Thoracic aorta (tissue), 2 donors: Measurements from ENCODE around the gene SIL1. TPM values are rescaled to one million over a fixed set of nuclear protein-coding genes. Genes with fewer than 3 reads are reported as not detected.
"Not testable (repeated sequence)": the region's sequence is repeated elsewhere in the genome, so short reads cannot be mapped to it uniquely, and the experiment has no call there.

Source experiments
- ATAC-seq: fragments of 150-250 bp; one replicate; pipeline ENCODE4 v1.8.0; 2017; ENCODE audit warnings: low read depth; ENCODE audit not compliant: insufficient number of reproducible peaks, low FRiP score
- DNase-seq: peaks from one replicate; pipeline ENCODE4 v3.0.0-alpha.2; 2020; ENCODE audit warnings: low spot score
- H3K27ac ChIP-seq, 2 donors: fragments of 200-600 bp; sonication (generic); 1 replicate in 1 of 2; 2 replicates in 1 of 2; pipeline ENCODE4 v1.5.1; 2016; ENCODE audit warnings: mild to moderate bottlenecking in 2 of 2, moderate library complexity in 2 of 2
- H3K27me3 ChIP-seq: fragments of 200-600 bp; sonication (generic); replicated peaks from 2 replicates; pipeline ENCODE4 v1.6.0; 2016; ENCODE audit warnings: mild to moderate bottlenecking; ENCODE audit not compliant: insufficient read depth
- H3K36me3 ChIP-seq: fragments of 200-600 bp; sonication (generic); one replicate; pipeline ENCODE4 v1.5.1; 2016
- H3K4me1 ChIP-seq, 2 donors: fragments of 200-600 bp; sonication (generic); 1 replicate in 1 of 2; 2 replicates in 1 of 2; pipeline versions ENCODE4 v1.5.1 to v1.6.0; 2016; ENCODE audit warnings: low read depth in 2 of 2, mild to moderate bottlenecking in 1 of 2; ENCODE audit not compliant: control insufficient read depth in 1 of 2
- H3K4me3 ChIP-seq: fragments of 200-600 bp; sonication (generic); 2 replicates; pipeline ENCODE4 v1.5.1; 2016; ENCODE audit warnings: mild to moderate bottlenecking
- H3K9me3 ChIP-seq: fragments of 200-600 bp; sonication (generic); 2 replicates; pipeline ENCODE4 v1.5.1; 2016
- total RNA-seq, 2 donors: library from RNA; depleted of rRNA; stranded (reverse); fragments of >200 nt; gene quantifications; one replicate each; pipeline versions ENCODE4 v1.1.0 to v1.2.3, GENCODE V29; 2016
- TF ChIP-seq, protein P1 (sequence below): fragments of 200-600 bp; sonication (generic); IDR thresholded peaks from one replicate; pipeline ENCODE4 v1.5.1; 2019; ENCODE audit warnings: antibody characterized with exemption

SIL1 gene
- total RNA-seq, 2 donors from 2014 or later = 33.1 to 41.2 TPM

GRCh38 chr5:139116100-139116655, 82.0 kb downstream of the SIL1 start:
- Histone ChIP-seq H3K4me1 (peaks cover 25 to 57% of the 10 kb centered on the region in 2 donors), H3K27ac (no peak overlapping the region), H3K36me3 (no peaks in the 10 kb centered on the region), H3K4me3 (no peak overlapping the region), H3K9me3 (no peaks in the 10 kb centered on the region), H3K27me3 (no peaks in the 10 kb centered on the region)
- TF ChIP-seq, protein P1, sequence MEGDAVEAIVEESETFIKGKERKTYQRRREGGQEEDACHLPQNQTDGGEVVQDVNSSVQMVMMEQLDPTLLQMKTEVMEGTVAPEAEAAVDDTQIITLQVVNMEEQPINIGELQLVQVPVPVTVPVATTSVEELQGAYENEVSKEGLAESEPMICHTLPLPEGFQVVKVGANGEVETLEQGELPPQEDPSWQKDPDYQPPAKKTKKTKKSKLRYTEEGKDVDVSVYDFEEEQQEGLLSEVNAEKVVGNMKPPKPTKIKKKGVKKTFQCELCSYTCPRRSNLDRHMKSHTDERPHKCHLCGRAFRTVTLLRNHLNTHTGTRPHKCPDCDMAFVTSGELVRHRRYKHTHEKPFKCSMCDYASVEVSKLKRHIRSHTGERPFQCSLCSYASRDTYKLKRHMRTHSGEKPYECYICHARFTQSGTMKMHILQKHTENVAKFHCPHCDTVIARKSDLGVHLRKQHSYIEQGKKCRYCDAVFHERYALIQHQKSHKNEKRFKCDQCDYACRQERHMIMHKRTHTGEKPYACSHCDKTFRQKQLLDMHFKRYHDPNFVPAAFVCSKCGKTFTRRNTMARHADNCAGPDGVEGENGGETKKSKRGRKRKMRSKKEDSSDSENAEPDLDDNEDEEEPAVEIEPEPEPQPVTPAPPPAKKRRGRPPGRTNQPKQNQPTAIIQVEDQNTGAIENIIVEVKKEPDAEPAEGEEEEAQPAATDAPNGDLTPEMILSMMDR = no peak
- ATAC-seq = no peak
- DNase-seq = no peak

DNA sequence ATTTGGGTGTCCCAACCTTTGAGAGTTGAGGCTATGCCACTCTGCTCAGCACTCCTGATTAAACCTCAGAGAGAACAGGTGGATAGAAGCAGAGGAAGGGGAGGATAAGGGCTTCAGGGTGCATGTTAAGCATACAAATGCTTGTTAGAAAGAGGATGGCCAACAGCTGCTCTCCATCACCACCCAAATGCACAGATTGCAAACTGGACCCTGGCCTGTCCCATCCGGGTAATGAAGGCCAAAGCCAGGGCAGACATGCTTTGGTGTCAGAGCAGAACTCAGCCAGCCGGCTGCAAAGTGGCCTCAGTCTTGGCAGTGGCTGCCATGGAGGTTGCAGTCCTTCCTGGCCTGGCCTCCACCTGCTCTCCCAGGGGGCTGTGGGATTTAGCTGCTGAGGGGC, 84.3 kb downstream of the SIL1 start:
- ATAC-seq = no peak
- no peaks in the 10 kb centered on the region for H3K27me3 ChIP-seq
- no peak overlapping the region for H3K4me3 ChIP-seq
- DNase-seq = no peak
- H3K4me1 ChIP-seq = peaks cover 14 to 54% of the 10 kb centered on the region in 2 donors
- no peak overlapping the region for H3K27ac ChIP-seq
- no peaks in the 10 kb centered on the region for H3K36me3 ChIP-seq
- TF ChIP-seq, protein P1 = no peak
- no peaks in the 10 kb centered on the region for H3K9me3 ChIP-seq

- H3K36me3 ChIP-seq, H3K9me3 ChIP-seq, H3K27ac ChIP-seq, H3K4me3 ChIP-seq, ATAC-seq, H3K27me3 ChIP-seq, DNase-seq: not testable (repeated sequence)
- peaks cover 19 to 54% of the 10 kb centered on the region in 2 donors for H3K4me1 ChIP-seq
Observed at GRCh38 chr5:139112362-139112761, 85.8 kb downstream of the SIL1 start.

DNA sequence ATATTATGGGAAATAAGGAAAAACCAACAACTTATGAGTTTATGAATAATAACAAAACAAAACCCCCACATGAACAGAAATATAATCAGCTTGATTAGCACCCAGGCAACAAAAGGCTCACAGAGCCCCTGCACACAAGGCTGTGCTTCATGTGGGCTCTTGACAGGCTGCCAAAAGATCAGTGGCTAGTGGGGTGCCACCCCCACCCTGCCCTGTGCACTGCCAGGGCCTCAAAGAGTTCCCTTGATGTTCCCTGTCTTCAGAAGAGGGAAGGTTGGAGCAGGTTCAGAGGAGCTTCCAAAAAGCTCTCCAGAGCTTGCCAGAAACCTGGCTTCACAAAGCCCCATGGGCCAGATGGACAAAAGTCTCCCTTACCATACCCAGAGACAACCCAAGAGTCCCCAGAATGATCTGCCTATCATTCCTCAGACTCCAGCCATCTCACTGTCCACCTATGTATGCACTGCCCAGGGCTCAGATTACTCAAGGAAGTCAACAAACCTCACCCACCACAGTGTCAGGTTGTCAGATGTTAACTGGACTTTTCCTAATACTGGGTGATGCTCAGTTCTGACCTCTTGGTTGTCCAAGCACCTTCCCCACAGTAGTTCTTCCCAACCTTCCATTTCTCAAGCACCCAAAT, 87.5 kb downstream of the SIL1 start:
- Histone ChIP-seq H3K4me1 (peaks cover 19 to 58% of the 10 kb centered on the region in 2 donors), H3K27me3 (no peaks in the 10 kb centered on the region), H3K27ac (no peak overlapping the region), H3K4me3 (no peak overlapping the region), H3K36me3 (no peaks in the 10 kb centered on the region), H3K9me3 (no peaks in the 10 kb centered on the region)
- ATAC-seq = no peak
- DNase-seq = no peak
- TF ChIP-seq, protein P1 = no peak

- Histone ChIP-seq H3K4me1 (peaks cover 31 to 71% of the 10 kb centered on the region in 2 donors), H3K36me3 (no peaks in the 10 kb centered on the region), H3K27me3 (no peaks in the 10 kb centered on the region), H3K4me3 (peak overlapping the region; percentile 33), H3K9me3 (no peaks in the 10 kb centered on the region), H3K27ac (peak overlapping the region; percentile 62 to 81)
- TF ChIP-seq, protein P1 = no peak
- ATAC-seq = peak; percentile 62
- DNase-seq = no peak
Observed at GRCh38 chr5:139108063-139108824, 89.9 kb downstream of the SIL1 start.
